Stimulated activated naive CD8-positive, alpha-beta T cell treated with anti-CD3 and anti-CD28 coated beads, Interleukin-15, amount 100 ng/mL, for 72 hours (primary cell): Measurements from ENCODE around the gene RTRAF.

Source experiments
- ATAC-seq: fragments of 150-1000 bp; cut with Tn5 transposase; 2 replicates; pipeline ENCODE4 v1.10.0; 2021; ENCODE audit warnings: mild to moderate bottlenecking, moderate library complexity
- DNase-seq, 2 donors: peaks; one replicate each; pipeline ENCODE4 v3.0.0; 2021 to 2022
- H3K27ac Mint-ChIP-seq, 2 donors: one replicate each; pipeline ENCODE4 v1.8.0; 2022; ENCODE audit warnings: mild to moderate bottlenecking in 2 of 2, mixed read lengths in 2 of 2, moderate library complexity in 2 of 2
- H3K27me3 Mint-ChIP-seq: one replicate; pipeline ENCODE4 v1.8.0; 2022; ENCODE audit warnings: mixed read lengths
- H3K4me1 Mint-ChIP-seq: one replicate; pipeline ENCODE4 v1.8.0; 2022; ENCODE audit warnings: mild to moderate bottlenecking, mixed read lengths
- H3K4me3 Mint-ChIP-seq, 2 donors: one replicate each; pipeline ENCODE4 v1.8.0; 2022; ENCODE audit warnings: mild to moderate bottlenecking in 2 of 2, mixed read lengths in 2 of 2, moderate library complexity in 1 of 2
- H3K9me3 Mint-ChIP-seq, 2 donors: one replicate each; pipeline ENCODE4 v1.8.0; 2022; ENCODE audit warnings: mixed read lengths in 2 of 2

The RTRAF gene

DNA sequence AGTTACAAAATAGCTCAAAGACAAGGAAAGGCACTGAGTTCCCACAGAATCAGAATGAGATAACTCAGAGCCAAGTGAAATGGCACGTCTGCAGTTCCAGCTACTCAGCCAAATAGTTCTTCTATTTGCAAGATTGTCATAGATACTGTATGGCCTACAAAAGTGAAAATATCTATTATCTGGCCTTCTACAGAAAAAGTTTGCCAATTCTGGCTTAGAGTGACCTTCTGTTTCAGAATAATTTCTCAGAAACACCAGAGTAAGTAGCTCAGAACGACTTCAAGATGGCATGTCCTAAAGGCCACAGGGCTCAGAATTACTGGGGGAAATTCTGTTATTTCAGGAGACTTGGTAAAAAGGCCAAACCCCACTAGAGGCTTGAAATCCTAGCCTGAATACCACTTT lies 10.7 kb upstream of the RTRAF start:
- Mint-ChIP-seq H3K9me3 (no peaks in the 10 kb centered on the region), H3K27ac (no peak overlapping the region), H3K4me1 (peaks cover 6% of the 10 kb centered on the region), H3K27me3 (no peaks in the 10 kb centered on the region), H3K4me3 (no peak overlapping the region)
- DNase-seq (no peak), ATAC-seq (no peak)

DNA sequence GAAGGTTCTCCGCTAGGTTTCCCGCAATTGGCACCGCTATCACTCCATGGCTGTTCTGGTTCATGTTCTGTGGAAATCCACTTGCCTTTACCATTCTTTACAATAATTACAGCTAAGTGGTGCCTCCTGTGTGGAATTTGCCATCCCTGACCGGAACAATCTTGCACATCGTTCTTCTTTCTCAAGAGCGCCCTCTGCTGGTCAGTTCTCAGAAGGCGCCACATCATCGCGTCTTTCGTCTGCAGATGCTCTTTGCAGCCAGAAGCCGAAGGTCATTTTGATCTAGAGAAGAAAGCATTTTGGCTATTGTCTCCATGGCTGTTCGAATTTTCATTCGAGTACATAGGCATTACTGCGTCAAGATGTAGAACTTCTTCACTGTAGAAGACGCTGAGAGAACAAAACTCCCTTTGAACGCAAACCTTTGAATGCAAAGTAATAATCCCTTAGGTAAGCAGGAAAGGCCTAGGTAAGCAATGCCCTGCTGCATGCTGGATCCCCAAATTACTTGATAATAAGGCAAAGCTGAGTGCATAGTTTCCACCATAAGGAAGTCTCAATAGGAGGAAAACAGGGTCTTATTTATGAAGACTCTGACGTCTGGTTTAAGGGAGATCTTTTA lies 10.1 kb upstream of the RTRAF start:
- Mint-ChIP-seq H3K9me3 (no peaks in the 10 kb centered on the region), H3K4me3 (no peak overlapping the region), H3K4me1 (peaks cover 6% of the 10 kb centered on the region), H3K27me3 (no peaks in the 10 kb centered on the region), H3K27ac (no peak overlapping the region)
- DNase-seq: peak; percentile 74 to 78
- ATAC-seq: peak; percentile 56

DNA sequence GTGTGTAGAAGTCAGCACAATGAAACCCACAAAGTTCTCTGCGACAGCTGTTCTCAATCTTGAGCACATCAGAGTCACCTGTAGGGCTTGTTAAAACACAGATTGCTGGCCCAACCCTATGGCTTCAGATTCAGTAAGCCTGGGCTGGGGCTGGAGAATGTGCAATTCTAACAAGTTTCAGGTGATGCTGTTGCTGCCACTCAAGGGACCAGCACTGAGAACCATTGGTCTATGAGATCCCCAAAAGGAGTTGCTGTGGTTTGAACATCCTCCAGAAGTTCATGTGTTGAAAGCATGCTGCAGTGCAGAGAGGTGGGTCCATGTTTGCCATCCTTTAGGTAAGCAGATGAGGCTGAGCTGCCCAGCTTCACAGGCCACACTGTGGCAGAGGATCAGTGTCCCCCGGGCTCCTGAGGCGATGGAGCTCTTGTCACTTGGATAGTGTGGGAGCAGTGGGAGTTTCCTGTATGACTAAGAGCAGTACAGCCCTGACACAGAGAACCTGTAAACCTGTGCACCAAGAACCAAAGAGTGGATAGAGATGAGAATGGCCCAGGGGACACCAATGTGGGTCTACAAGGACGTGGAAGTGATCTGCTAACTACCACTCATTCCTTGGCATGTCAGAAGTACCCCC lies 8.0 kb upstream of the RTRAF start:
- H3K9me3 Mint-ChIP-seq: no peaks in the 10 kb centered on the region
- peak in 1 of 2 donors; percentile 20 for DNase-seq
- no peak overlapping the region for H3K4me3 Mint-ChIP-seq
- peak; percentile 88 for ATAC-seq
- peaks cover 6% of the 10 kb centered on the region for H3K4me1 Mint-ChIP-seq
- no peaks in the 10 kb centered on the region for H3K27me3 Mint-ChIP-seq
- H3K27ac Mint-ChIP-seq: peak overlapping the region in 1 of 2 donors; percentile 16

DNA sequence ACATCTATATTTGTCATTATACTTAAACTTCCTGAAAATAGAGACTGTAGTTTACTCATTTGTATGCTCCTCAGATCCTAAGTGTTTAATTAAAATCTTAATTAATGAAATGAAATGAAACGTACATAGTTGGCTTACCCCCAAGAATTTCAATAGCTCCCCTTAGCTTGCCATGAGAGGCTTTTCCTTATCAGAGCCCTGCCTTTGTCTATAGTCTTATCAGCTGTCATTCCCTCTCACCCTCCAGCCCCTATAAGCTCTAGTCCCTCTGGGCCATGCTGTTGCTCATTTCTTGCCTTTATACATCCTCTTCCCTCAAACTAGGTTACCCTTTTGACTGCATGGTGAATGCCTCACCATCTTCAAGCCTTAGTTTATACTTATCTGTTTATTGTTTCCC lies 1.1 kb upstream of the RTRAF start:
- ATAC-seq (no peak), DNase-seq (no peak)
- H3K27ac Mint-ChIP-seq: no peak overlapping the region
- no peaks in the 10 kb centered on the region for H3K9me3 Mint-ChIP-seq
- peaks cover 16% of the 10 kb centered on the region for H3K4me1 Mint-ChIP-seq
- H3K4me3 Mint-ChIP-seq: peak overlapping the region; percentile 88 to 93
- H3K27me3 Mint-ChIP-seq: no peaks in the 10 kb centered on the region

DNA sequence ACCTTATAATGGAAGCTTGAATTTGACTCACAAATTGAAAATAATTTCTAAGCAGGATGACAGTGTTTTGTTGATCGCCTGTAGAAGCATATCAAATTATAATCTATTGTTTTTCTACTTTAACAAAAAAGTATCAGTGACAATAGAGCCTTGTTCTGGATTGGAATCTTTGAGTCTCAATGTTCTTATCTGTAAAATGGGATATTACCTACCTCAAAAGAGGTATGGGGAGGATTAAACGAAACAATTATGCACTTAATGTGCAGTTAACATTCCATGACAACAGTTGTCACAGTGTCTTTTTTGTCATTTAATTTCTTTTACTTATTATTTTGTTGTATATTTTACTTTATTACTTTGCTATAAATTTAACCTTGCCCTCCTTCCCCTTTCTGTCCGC lies 1.1 kb downstream of the RTRAF start:
- Mint-ChIP-seq H3K9me3 (no peaks in the 10 kb centered on the region), H3K27me3 (no peaks in the 10 kb centered on the region), H3K4me3 (peak overlapping the region; percentile 88 to 93), H3K27ac (peak overlapping the region in 1 of 2 donors; percentile 97), H3K4me1 (peaks cover 36% of the 10 kb centered on the region)
- ATAC-seq: no peak
- no peak for DNase-seq

DNA sequence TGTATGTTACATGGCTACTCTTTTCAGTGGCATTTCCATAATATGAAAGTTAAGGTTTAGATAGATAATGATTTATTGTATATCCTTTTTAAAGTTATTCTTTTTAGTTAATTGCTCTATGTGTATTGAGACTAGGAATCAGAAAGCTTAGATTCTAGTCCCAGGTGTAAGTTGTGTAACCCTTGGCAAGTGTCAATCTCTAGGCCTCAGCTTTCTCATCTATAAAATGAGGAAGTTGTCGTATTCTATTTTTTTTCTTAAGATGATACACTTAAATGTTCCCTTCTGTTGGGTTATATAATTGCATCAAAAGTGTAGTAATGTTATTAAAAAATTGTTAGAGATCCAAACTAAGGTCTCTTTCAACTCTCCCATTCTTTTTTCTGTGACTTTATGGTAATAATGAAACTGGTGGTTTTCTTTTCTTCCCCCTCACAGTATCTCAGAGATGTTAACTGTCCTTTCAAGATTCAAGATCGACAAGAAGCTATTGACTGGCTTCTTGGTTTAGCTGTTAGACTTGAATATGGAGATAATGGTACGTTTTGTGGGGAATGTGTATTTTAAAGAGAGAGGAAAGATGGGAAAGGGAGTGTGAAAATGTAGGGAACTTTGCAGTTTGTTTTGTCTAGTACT lies 4.1 kb downstream of the RTRAF start:
- no peaks in the 10 kb centered on the region for H3K9me3 Mint-ChIP-seq
- DNase-seq (no peak), ATAC-seq (no peak)
- peak overlapping the region in 1 of 2 donors; percentile 21 for H3K4me3 Mint-ChIP-seq
- H3K27me3 Mint-ChIP-seq: no peaks in the 10 kb centered on the region
- peaks cover 43% of the 10 kb centered on the region for H3K4me1 Mint-ChIP-seq
- H3K27ac Mint-ChIP-seq: no peak overlapping the region

DNA sequence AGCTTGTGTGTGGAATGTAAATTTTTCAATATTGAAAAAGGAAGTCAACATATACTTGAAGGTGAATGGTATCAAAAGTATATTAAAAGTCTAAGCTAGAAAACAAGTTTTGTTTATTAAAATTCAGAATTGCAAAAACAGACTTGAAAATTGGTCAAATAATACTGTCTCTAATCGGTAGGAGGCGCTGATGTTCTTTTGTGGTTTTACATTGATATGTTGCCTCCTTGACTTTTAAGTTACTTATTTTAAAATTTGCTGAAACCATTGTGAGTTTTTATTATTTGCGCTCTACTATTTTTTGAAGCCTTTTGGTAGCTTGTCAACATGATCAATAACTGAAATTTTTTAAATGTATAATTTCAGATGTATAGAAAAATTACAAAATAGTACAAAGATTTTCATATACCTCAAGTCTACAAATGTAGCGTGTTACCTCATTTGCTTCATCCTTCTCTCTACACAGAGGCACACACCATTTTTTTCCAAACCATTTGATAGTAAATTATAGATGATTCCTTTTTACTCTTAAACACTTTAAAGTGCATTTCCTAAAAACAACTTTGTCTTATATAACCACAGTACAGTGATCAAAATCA lies 6.9 kb downstream of the RTRAF start:
- Mint-ChIP-seq H3K4me1 (peaks cover 32% of the 10 kb centered on the region), H3K9me3 (no peaks in the 10 kb centered on the region), H3K27ac (no peak overlapping the region), H3K27me3 (no peaks in the 10 kb centered on the region), H3K4me3 (no peak overlapping the region)
- ATAC-seq (no peak), DNase-seq (no peak)

DNA sequence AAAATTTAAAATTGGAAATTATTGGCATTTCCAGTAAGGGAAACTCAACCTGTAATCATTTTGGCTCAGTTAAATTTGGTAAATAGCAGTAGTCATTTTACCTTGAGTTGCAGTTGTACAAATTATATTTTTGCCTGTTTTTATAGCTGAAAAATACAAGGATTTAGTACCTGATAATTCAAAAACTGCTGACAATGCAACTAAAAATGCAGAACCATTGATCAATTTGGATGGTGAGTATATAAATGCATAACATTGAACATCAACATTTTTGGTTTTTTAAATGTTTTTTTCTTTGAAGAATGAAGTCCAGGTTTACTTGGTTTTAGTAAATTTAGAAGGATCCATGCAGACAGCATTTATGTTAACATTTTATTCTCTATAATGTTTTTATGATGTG lies 9.0 kb downstream of the RTRAF start:
- no peaks in the 10 kb centered on the region for H3K9me3 Mint-ChIP-seq
- H3K27ac Mint-ChIP-seq: no peak overlapping the region
- H3K27me3 Mint-ChIP-seq: no peaks in the 10 kb centered on the region
- no peak for ATAC-seq
- H3K4me3 Mint-ChIP-seq: no peak overlapping the region
- DNase-seq: no peak
- peaks cover 28% of the 10 kb centered on the region for H3K4me1 Mint-ChIP-seq

DNA sequence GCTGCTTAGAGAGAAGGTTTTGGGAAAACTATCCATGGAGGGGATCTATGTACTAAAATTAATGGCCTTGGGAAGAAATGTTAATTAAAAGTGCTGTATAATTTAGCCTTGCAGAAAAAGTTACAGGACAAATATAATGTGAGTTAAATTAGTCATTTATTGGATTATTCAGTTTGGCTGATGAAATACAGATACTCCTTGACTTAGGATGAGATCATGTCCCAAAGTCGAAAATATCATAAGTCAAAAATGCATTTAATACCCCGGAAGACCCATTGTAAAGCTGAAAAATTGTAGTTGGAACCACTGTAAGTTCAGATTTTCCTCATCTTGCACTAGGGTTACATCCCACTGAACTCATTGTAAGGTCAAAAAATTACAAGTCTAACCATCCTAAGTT lies 9.7 kb downstream of the RTRAF start:
- ATAC-seq: no peak
- no peak overlapping the region for H3K27ac Mint-ChIP-seq
- no peaks in the 10 kb centered on the region for H3K27me3 Mint-ChIP-seq

DNA sequence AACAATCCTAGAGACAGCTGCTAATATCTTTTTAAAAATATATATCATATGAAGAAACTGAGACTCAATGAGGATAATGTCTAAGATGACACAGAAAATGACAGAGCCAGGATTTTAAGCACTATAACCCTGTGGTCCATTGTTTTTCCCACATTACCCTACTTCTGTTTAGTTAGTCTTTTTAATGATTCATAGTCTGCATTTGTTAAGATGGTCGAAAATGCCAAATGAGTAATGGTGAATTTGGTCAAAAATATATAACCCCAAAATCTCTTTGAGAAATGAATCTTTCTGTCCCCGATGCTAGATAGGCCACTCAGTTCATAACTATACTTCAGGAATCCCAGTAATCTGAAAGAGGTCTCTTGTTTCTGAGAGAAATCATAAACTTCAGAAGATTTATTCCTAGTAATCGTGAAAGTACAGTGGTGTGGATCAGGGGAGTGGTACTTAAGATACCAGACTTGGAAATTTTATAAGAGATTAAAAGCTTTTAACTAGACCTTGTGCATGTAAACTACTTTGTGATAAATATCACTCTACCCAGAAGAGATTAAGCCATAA lies 10.8 kb downstream of the RTRAF start:
- no peak overlapping the region for H3K4me3 Mint-ChIP-seq
- ATAC-seq (no peak), DNase-seq (no peak)
- H3K27ac Mint-ChIP-seq: no peak overlapping the region
- no peaks in the 10 kb centered on the region for H3K27me3 Mint-ChIP-seq
- H3K9me3 Mint-ChIP-seq: no peaks in the 10 kb centered on the region
- H3K4me1 Mint-ChIP-seq: peaks cover 13% of the 10 kb centered on the region

More for the DNA sequence above, 9.7 kb downstream of the RTRAF start:
- H3K4me1 Mint-ChIP-seq: peaks cover 23% of the 10 kb centered on the region
- no peak for DNase-seq
- H3K9me3 Mint-ChIP-seq: no peaks in the 10 kb centered on the region
- no peak overlapping the region for H3K4me3 Mint-ChIP-seq

DNA sequence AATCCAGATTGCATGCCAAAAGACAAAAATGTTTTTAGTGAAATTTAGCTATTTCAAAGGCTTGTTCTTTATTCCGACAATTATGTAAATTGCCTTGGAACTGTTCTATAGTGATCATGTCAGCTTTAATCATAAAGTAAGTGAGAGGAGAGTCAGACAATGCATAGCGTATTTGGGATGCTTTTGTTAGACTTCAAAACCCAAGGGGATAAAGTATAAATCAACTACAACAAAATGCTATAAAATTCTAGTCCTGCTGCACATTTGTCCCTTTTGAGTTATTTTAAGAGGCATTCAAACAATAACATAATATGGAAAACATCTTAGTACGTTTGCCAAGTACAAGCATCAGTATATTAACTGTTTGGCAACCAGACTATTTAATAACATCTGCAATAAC lies 11.3 kb downstream of the RTRAF start:
- ATAC-seq (no peak), DNase-seq (no peak)
- Mint-ChIP-seq H3K27ac (no peak overlapping the region), H3K27me3 (no peaks in the 10 kb centered on the region), H3K9me3 (no peaks in the 10 kb centered on the region), H3K4me3 (no peak overlapping the region), H3K4me1 (peaks cover 9% of the 10 kb centered on the region)

DNA sequence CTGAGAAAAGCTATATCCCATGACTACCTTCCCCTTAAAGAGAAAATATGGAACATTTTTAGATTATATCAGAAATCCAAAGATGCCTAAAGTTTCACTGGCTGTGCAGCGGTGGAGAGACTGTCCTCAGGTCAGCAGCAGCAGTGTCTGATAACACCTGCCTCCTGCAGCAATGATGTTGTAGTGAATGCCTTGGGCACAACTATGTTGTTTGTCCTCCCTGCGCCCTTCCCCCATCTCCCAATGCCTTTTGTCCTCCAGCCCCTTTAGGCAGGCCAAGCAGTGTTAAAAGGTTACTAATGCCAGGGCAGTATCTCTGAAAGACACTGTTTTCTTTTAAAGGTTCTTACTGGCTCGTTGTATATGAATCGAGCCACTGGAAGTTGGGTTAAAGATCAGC lies 13.2 kb downstream of the RTRAF start:
- Mint-ChIP-seq H3K27me3 (no peaks in the 10 kb centered on the region), H3K4me1 (no peaks in the 10 kb centered on the region), H3K9me3 (no peaks in the 10 kb centered on the region), H3K4me3 (no peak overlapping the region), H3K27ac (no peak overlapping the region)
- DNase-seq (no peak), ATAC-seq (no peak)

DNA sequence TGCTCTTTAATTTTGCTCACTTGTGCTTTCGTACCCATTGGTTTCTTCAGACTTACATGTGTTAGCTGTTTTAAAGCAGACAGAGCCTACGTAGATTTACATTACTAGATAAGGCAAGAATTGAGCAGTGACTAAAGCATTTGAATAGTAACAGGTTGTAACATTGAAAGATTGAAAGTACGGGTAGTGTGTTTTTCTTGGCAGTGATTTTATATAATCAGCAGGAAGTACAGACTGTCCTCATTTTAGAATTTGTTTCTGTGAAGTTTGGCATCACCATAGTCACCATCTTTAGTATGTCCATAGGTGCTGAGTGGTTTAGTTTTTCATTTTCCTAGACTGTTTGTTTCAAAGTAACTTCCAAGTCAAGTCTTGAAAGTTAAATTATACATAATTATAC lies 14.0 kb downstream of the RTRAF start:
- no peaks in the 10 kb centered on the region for H3K4me1 Mint-ChIP-seq
- no peaks in the 10 kb centered on the region for H3K9me3 Mint-ChIP-seq
- ATAC-seq (no peak), DNase-seq (no peak)
- no peak overlapping the region for H3K4me3 Mint-ChIP-seq
- no peak overlapping the region for H3K27ac Mint-ChIP-seq
- H3K27me3 Mint-ChIP-seq: no peaks in the 10 kb centered on the region

DNA sequence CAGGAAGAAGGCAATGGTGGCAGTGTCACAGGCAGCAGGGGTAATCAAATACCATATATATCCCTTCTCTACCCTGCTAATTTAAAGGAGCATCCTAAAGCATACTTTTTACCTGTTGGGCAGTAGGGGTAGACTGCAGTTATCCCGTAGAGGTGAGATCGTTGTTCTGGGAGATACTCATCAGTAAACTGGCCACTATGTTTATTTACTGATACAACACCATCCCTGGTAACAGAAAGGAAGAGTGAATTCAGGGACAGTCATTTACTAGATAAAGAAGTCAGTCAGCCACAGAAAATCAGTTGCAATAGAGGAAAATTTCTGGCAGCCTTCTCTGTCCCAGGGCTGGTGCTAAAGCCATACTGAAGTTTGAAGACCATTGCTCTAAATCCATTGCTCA lies 16.3 kb downstream of the RTRAF start:
- no peak for ATAC-seq
- H3K27ac Mint-ChIP-seq: no peak overlapping the region

DNA sequence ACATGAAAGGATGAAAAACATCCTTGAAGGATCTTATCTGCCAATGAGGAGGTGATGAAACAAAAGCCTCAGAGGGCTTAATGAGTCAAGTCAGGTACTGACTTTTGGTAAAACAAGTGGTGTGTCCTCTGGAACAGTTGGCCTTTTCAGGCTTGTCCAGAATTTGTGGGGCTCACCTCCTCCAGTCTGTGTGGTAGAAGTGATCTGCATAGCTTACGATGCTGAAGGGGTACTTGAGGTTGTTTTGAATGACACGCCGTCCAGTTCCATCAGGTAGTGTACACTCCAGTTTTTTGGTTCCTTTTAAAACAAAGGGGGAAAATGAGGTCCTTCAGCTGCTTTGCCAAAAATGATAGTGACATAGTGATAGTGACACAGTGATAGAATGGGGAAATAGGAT lies 17.0 kb downstream of the RTRAF start:
- no peak for ATAC-seq
- H3K27ac Mint-ChIP-seq: no peak overlapping the region

More for the DNA sequence above, 16.3 kb downstream of the RTRAF start:
- Mint-ChIP-seq H3K4me3 (no peak overlapping the region), H3K27me3 (no peaks in the 10 kb centered on the region), H3K9me3 (no peaks in the 10 kb centered on the region), H3K4me1 (no peaks in the 10 kb centered on the region)
- no peak for DNase-seq

DNA sequence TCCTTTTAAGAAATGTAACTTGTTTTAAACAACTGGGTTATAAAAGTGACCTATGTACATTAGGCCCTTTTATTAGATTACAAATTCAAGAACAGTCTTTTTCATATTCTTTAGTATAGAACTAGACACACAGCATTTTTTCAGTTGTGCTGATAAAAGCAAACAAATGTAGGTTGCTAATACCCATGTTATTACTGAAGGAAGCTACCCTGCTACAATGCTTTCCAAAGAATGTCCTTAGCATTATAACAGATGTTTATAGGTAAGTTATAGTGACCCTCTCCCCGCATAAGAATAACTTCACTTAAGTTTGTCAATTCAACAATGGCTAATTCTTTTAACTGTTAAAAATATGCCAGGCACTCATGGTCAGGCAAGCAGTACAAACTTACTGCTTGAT lies 17.9 kb downstream of the RTRAF start:
- H3K27me3 Mint-ChIP-seq: no peaks in the 10 kb centered on the region

More for the DNA sequence above, 17.0 kb downstream of the RTRAF start:
- H3K27me3 Mint-ChIP-seq: no peaks in the 10 kb centered on the region
- H3K9me3 Mint-ChIP-seq: no peaks in the 10 kb centered on the region
- no peak overlapping the region for H3K4me3 Mint-ChIP-seq
- H3K4me1 Mint-ChIP-seq: no peaks in the 10 kb centered on the region
- DNase-seq: no peak

More for the DNA sequence above, 17.9 kb downstream of the RTRAF start:
- DNase-seq (no peak), ATAC-seq (no peak)
- H3K9me3 Mint-ChIP-seq: no peaks in the 10 kb centered on the region
- H3K4me1 Mint-ChIP-seq: no peaks in the 10 kb centered on the region
- no peak overlapping the region for H3K27ac Mint-ChIP-seq
- no peak overlapping the region for H3K4me3 Mint-ChIP-seq
